GM15510 (cell line): ENCODE results near the gene CLDN24.

Source experiments
- POLR2A ChIP-seq: IDR thresholded peaks from 3 replicates; pipeline ENCODE4 v1.6.1; 2011; ENCODE audit warnings: borderline replicate concordance; ENCODE audit not compliant: insufficient read length; ENCODE audit errors: extremely low read depth

The CLDN24 gene

GRCh38 chr4:183312841-183313240 is 9.4 kb downstream of the CLDN24 start:
- TF ChIP-seq POLR2A = no peak

- TF ChIP-seq POLR2A = no peak
Observed at GRCh38 chr4:183306811-183307210, 15.4 kb downstream of the CLDN24 start.

GRCh38 chr4:183304538-183304937 is 17.7 kb downstream of the CLDN24 start:
- no peak for TF ChIP-seq POLR2A

GRCh38 chr4:183304067-183304466 is 18.2 kb downstream of the CLDN24 start:
- no peak for TF ChIP-seq POLR2A

- TF ChIP-seq POLR2A = no peak
Observed at GRCh38 chr4:183303301-183303700, 18.9 kb downstream of the CLDN24 start.

GRCh38 chr4:183300655-183301054 is 21.6 kb downstream of the CLDN24 start:
- TF ChIP-seq POLR2A = no peak

GRCh38 chr4:183300070-183300469 is 22.2 kb downstream of the CLDN24 start:
- no peak for TF ChIP-seq POLR2A

- TF ChIP-seq POLR2A = no peak
Observed at GRCh38 chr4:183299464-183299863, 22.8 kb downstream of the CLDN24 start.

- no peak for TF ChIP-seq POLR2A
Observed at GRCh38 chr4:183297675-183298074, 24.6 kb downstream of the CLDN24 start.

- no peak for TF ChIP-seq POLR2A
Observed at GRCh38 chr4:183295711-183296110, 26.5 kb downstream of the CLDN24 start.

GRCh38 chr4:183291070-183291469 is 31.2 kb downstream of the CLDN24 start:
- TF ChIP-seq POLR2A = no peak

- no peak for TF ChIP-seq POLR2A
Observed at GRCh38 chr4:183289688-183290087, 32.5 kb downstream of the CLDN24 start.

GRCh38 chr4:183288955-183289354 is 33.3 kb downstream of the CLDN24 start:
- no peak for TF ChIP-seq POLR2A

GRCh38 chr4:183287677-183288076 is 34.5 kb downstream of the CLDN24 start:
- TF ChIP-seq POLR2A = no peak

- no peak for TF ChIP-seq POLR2A
Observed at GRCh38 chr4:183287309-183287659, 34.9 kb downstream of the CLDN24 start.

GRCh38 chr4:183286590-183287308 is 35.5 kb downstream of the CLDN24 start:
- TF ChIP-seq POLR2A = no peak

GRCh38 chr4:183285886-183286285 is 36.3 kb downstream of the CLDN24 start:
- no peak for TF ChIP-seq POLR2A
